ELF-1 (cell line): ENCODE data around the gene WDSUB1.

Experiments used
- DNase-seq: peaks from one replicate; pipeline ENCODE4 v3.0.0-alpha.2; 2016; ENCODE audit warnings: low read depth, low spot score

The WDSUB1 gene

DNA sequence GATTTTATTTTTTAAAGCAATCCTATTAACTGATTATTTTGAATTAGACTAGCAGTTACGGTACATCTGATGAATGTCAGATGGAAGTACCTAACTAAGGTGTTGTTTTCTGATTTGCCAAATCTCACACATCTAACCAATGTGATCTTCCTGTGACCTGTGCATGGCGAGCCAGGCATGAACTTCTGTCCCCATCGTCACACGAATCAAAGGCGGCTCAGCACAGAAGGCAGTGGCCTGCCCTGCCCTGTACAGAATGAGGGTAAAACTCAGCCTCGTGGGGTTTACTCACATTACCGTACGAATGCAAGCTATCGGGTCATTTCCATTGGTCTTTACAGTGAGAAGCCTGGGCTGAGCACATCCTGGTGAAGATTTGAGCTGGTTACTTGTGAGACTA lies 87.3 kb downstream of the WDSUB1 start:
- DNase-seq, result no peak

DNA sequence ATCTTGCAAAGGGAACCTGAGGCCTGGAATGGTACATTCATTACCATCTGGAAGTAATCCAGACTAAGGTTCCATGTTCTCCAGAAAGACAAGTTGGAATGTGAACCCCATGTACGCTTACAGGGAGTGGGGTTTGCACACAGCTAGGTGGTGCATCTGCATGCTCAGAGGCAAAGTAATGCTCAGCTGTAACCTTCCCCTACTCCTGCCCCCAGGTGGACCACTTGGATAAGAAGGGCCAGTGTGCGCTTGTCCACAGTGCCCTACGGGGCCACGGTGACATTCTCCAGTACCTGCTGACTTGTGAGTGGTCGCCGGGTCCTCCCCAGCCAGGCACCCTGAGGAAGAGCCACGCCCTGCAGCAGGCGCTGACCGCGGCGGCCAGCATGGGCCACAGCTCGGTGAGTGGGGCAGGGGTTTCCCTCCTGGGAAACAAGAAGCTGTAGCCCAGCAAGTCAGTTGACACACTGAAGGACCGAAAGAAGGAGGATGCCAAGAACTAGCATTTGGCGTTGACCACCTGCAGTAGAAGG lies 90.0 kb downstream of the WDSUB1 start:
- no peak for DNase-seq

DNA sequence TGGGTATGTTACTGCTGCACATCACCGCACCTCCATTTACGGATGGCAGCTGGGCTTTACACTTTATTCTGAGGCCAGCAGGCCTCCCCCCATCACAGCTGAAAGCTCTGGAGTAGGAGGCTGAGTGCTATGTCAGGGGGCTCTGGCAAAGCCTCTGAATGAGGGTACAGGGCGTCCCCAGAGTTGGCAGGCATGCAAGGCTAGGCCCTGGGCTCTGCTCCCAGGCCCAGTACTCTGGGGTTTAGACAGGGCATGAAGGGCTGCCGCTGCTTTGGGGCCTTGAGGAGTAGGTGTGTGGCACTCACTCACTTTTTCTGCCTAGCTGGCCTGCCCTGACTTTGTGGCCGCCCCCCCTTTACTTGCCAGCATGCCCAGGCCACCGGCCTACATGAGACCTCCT lies 90.8 kb downstream of the WDSUB1 start:
- DNase-seq, result no peak

DNA sequence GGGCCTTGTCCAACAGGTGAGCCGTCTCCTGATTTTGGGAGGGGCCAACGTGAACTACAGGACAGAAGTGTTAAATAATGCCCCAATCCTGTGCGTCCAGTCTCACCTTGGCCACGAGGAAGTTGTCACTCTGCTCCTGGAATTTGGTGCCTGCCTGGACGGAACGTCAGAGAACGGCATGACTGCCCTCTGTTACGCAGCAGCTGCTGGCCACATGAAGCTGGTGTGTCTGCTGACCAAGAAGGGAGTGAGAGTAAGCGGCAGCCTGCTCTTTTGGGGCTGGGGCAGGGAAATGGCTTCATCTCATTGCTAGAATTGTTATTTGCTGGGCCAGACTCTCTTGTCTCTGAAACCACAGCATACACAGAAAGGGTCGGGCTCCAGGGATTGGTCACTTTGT lies 92.3 kb downstream of the WDSUB1 start:
- no peak for DNase-seq

DNA sequence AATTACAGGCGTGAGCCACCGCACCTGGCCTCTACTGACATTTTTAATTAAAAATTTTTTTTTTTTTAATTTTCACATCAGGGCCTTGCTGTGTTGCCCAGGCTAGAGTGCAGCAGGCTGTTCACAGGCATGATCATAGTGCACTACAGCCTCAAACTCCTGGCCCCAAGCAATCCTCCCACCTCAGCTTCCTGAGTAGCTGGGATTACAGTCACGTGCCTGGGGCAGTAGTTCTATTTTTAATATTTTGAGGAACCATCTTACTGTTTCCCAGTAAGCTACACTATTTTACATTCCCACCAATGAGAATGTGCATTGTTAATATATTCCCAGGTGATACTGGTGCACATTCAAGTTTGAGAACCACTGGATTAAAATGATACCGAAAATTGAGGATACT lies 92.7 kb downstream of the WDSUB1 start:
- DNase-seq, result no peak

DNA sequence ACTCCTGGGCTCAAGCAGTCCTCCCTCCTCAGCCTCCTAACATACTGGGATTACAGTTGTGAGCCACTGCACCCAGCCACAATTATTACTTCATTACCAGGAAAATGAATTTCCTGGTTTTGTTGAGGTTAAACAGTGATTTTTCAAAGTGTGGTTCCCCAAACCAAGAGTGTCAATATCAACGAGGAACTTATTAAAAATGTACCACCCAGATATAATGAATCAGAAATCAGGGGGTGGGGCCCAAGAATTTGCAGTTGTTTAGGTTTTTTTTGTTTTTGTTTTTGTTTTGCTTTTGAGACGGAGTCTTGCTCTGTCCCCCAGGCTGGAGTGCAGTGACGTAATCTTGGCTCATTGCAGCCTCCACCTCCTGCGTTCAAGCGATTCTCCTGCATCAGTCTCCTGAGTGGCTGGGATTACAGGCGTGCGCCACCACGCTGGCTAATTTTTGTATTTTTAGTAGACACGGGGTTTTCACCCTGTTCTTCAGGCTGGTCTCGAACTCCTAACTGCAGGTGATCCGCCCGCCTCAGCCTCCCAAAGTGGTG lies 94.1 kb downstream of the WDSUB1 start:
- DNase-seq, result no peak

DNA sequence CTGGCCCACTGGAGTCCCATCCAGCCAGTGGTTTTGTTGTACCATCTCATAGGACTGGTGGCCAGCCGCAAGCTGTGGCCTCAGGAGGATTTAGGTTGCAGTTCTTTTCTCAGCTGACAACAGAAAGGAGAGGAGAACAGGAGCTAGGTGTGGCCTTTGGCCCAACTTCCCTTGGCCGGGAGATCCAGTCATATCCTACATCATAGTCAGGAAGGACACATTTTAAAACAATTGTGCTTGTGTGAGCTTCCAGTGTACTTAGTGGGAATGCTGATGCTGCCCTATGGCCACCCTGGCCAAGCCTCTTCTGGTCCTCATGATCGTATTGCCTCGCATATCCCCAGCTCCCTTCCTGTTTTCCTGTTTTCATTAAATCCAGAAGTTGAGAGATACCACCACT lies 98.1 kb downstream of the WDSUB1 start:
- DNase-seq, result no peak

DNA sequence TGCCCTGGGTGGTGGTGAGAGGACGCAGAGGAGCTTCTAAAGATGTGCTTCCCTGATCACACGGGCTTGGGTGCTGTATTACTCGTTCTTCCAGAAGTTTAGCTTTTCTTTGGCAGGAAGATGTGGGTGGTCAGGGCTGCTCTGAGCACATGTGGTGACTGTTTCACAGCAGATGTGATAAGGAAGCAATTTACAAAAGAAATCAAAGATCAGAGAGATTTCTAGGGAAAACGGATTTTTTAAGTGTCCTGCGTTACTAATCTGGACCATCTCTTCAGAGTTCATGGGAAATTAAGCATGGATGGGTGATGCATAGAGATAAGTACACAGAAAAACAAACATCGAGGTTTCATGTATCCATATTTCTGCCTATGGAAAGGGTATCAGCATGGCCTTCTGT lies 99.4 kb downstream of the WDSUB1 start:
- DNase-seq, result no peak

DNA sequence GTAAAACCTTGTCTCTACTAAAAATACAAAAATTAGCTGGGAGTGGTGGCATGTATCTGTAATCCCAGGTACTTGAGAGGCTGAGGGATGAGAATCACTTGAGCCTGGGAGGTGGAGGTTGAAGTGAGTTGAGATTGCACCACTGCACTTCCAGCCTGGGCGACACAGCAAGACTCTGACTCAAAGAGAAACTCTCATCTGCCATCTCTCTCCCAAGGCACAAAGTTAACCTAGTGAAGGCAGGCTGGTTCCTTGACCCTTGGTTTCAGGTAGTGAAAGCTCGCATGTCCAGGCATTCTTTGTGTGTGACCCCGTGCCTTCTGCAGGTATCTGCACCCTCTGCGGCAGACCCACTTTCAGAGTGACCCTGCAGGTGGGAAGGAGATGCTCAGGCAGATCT lies 100.0 kb downstream of the WDSUB1 start:
- DNase-seq, result no peak
